NCI-H1092 (cell line): ENCODE results near the gene USH2A.

Experiments
- DNase-seq: peaks from one replicate; lab custom pipeline; 2025; lab: John Stamatoyannopoulos, UW

The USH2A gene

DNA sequence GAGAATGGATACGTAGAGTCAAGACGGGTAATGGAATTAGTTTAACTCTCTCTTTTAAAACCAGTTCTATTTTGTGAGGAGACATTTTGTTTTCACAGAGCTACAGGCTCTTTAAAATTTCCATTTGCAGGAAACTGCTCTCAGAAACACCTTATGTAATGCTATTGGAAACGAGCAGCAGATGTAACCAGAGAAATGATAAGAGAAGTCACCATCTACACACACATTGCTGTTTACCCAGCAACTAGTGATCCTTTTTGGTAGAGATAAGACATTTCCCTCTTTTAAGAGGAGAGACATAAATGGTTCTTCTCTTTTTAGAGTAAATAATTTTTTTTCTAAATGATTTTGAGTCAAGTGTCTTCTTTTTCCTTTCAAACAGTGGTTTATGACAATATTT lies 775.5 kb downstream of the USH2A start:
- no peak for DNase-seq

DNA sequence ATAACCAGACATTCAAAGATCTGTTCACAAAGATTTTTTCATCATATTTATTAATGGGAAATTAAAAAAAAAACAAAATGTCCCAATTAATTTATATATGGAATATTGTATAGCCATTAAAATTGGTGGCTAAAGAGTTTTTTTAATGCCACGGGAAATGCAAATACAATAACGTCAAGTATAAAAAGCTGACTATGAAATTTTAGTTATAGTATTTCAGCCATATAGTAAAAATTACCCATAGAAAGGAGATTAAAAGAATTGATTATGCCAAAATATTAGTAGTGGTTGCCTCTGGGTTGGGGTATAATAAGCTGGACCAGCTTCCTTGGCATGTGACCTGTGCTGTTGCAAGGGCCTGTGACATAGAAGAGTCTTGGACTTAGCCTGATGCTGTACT lies 777.4 kb downstream of the USH2A start:
- no peak for DNase-seq

DNA sequence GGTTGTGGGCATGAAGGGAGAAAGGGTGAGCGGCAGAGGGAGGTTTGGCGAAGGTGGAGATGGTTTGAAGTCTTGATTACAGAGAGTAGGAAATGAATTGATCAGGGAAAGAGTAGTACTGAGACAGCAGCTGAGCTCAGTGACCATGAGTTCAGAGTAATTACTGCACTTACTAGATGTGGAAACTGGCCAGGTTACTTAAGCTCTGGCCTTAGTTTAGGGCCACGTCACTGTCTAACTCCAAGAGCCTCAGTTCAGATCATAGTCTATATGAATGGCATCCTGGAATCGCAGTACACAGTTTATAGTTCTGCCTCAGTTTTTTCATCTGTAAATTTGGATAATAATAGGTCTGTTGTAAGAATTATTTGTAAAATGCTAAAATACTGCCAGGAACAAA lies 778.1 kb downstream of the USH2A start:
- no peak for DNase-seq

DNA sequence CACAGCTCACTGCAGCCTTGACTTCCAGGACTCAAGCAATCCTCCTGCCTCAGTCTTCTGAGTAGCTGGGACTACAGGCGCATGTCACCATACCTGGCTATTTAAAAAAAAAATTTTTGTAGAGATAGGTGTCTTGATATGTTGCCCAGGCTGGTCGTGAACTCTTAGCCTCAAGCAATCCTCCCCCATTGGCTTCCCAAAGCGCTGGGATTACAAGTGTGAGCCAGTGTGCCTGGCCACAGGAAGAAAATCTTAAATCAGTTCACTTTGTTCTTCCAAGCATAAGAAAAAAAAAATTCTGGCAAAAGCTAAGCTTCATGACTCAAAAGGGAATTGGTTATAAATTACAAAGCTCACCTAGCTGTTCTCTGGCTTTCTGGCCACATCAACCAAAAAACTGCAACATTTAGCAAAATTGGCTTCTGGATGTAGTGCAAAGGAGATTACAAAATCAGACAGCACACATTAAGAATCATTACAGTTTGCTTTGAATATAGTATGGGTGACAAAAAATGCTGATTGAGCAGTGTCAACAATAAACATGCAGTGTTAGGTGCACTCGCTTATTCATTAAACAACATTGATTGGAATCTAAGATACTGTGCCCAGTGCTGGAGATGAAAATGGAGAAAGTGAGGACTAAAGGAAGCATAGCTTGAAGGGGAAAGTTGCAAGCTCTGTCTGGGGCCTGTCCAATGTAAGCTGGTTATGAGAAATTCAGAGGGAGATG lies 779.5 kb downstream of the USH2A start:
- no peak for DNase-seq

DNA sequence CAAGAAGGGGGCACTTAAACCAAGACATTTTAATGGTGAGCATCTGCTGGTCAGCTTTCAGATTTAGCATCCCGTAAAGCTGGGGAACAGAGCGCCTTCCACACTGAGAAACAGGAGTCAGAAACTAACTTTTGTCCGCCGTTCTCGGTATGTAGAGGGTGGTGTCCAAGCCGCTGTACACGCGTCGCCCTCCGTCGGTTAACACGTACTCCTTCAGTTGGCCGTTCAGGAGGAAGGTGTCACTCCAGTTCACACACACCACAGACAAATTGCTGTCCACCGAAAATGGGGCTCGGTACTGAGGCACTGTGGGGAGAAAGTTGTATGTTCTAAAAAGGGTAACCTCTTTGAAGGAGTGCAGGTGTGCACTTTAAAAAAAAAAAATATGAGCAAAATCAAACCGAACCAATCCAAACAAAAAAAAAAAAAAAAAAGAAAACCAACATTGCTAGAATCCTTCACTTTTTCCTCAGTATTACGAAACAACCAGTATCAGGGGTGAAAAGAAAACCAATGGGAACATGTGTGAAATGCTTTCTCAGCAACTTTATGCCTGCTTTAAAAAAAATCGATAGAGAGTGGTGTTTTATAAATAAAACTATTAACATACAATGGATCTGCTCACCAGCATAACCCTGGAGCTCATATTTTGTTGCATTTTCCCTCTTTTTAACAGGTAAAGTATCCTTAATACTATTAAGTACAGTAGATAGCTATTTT lies 782.7 kb downstream of the USH2A start:
- no peak for DNase-seq

DNA sequence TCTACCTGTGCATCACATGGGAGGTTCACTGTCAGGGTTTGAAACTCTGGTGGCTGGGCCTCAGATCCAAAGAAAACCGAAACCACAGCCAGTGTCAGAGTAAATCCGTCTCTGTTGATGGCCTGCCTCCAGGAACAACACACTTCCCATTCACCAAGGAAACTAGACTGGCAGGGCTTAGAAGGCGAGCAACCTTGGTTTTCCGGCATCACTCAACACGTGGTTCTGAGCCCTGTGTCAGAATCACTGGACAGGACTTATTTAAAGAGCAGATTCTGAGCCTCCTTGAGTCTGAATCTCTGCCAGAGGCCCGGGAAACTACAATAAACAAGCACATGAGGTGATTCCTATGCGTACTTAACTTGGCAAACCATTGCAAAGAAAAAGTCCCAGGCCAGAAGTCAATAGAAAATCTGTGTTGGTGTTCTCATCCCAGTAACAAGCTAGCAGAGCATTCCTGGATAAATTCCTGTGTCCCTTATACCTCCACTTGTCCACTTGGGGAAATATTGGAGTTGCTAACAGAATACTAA lies 786.1 kb downstream of the USH2A start:
- DNase-seq: no peak

DNA sequence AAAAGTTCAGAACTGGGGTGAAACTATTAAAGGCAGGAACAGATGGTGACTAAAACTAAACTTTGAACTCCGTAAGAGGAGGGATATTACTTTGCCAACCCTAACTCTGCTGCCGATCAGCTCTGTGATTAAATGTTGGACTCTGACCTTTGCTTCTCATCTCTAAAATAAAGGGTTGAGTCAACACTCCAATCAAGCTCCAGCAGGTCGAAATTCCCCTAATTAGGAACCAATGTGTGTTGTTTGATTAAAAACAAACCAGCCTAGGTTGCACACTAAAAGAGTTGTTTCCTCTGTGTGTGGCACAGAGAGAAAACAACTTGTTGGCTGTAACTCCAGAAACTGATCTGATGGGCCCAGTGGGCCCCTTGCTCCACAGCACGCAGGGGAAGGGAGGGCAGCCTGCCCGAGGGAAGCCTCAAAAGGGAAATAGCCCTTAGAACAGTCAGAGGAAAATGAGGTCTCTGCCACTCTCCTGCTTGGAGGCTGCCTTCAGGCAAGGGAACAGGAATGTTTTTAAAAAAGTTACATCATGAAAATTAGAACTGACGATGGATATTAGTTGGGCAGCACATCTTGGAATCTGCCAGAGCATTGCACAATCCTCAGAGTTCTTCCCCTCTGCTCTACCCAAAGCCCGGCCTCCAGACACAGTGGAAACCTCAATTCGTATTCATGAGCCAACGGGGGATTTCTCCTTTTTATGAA lies 786.8 kb downstream of the USH2A start:
- DNase-seq: no peak

DNA sequence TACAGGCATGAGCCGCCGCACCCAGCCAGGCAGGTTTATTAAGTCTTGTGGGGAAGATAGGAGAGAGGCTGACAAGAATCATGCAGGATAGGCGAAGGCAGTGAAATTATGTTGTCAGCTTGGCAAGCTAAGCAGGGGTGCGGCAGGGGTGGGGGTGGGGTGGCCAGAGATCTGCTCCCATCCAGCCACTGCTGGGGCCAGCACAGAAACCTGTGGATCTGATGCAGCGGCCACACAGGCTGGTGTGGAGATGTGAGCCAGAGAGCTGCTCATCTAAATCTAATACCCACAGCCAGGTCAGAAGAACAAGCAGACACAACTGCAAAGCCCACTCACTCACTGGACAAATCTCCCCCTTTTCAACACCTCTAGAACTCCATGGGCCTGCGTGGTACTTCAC lies 787.4 kb downstream of the USH2A start:
- DNase-seq: no peak

DNA sequence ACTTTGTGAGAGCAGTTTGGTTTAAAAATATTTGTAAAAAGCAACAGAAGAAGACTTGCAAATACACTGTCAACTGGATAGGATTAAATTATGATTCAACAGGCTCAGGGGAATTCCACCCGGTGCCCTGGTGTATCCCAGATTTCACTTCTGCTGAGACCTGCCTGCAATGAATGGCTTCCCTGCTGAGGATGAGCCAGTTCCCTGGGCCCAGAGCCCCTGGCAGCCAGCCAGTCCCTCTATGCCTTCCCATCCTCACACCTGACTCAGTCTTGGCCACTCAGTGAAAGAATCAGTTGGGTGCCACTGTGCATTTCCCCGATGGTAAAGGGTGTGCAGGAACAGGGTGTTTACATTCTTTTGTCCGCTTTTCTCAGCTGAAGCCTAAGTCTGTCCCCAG lies 791.8 kb downstream of the USH2A start:
- DNase-seq: peak; percentile 81

DNA sequence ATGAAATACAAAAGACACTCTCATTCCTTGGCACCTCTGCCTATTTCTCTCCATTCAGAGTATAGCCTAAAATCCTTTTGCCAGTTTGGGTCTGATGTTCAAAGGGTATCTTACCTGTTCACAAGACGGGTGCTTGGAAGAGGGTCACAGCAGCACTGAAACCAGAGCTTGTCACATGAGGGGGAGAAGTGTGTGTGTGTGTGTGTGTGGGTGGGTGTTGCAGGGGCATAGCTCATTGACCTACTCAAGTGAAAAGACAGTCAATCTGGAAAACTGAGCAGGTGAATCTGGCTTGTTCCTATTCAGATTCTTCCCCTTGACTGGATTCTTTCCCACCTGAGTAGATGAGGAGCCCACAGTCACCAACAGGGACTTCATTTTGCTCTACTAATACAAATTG lies 792.2 kb downstream of the USH2A start:
- no peak for DNase-seq

DNA sequence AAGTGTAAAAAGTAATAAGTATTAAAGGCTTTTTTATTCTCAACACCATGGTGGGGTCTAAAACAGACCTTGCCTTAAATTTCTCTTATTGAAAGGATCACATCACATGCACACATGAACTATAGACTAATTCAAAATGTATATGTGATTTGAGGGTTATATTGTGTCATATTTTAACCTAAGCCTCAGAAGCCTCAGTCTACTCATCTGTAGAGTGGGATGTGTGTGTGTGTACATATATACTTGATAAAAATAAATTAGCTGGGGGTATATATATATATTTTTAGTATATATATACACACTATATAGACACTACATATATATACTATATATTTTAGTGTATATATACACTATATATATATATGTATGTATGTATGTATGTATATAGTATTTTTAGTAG lies 797.3 kb downstream of the USH2A start:
- DNase-seq: no peak

DNA sequence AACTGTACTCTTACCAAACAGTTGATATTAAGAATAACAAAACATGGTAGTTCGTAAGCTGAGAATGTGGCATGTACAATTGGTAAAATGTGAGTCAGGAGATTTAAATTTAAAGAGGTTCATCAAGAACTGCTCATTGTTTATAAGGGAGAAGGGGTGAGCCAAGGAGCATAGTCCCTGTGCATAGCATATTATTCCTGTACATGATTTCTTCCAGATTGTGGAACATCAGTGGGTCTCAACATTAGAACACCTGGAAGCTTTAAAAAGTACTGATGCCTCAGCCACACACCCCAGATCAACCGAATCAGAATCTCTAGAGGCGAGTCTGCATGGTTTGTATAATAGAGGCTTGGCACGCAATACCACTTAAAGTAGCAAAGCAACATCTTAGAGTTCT lies 800.1 kb downstream of the USH2A start:
- DNase-seq: no peak

DNA sequence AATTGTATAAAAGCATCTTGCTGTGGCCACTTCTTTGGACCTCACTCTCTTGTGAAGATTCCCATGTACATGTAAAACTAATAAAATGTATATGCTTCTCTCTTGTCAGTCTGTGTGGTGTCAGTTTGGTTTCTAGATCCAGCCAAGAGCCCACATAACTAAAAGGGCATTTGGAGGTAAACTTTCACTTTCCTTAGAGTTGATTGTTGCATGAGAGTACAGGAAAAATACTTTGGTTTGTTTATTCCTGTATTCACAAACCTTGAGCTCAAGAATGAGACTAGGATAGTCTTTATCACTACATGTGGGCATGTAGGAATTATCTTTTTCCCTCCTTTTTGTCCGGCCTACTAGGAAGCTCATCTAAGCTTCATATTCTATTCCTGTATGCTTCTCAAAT lies 805.3 kb downstream of the USH2A start:
- no peak for DNase-seq

DNA sequence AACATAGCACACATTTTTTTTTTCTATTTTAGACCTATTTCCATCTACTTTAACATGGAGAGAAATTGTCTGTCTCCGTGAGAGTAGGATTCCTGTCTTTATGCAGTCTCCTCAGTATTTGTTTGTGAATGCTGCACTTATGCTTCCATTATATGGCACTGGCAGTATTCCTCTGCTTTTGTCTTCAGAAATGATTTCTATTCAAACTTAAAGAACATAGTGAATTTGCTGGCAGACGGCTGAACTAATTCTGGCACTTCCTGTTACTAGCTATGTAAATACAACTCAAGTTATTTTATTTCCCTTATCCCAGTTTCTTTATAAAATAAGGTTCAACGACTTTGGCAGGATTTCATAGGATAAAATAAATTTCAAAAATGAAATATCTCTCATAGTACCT lies 810.9 kb downstream of the USH2A start:
- DNase-seq: no peak

DNA sequence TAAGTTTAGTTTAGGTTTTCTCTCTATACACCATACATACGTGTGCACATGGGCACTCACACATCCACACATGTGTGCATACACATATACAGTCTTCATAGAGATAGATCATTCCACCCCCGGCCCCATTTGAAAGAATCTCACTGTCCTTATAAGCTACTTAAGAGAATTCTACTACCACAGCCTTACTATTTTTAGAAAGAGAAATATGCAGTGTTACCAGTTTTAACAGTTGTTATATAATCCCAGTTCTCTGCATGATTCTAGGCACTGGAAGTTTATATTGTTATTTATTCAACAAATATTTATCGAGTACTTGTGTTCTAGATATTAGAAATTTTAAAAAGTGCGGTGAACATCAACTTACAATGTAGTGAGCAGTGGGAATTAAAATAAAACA lies 814.6 kb downstream of the USH2A start:
- DNase-seq: no peak

DNA sequence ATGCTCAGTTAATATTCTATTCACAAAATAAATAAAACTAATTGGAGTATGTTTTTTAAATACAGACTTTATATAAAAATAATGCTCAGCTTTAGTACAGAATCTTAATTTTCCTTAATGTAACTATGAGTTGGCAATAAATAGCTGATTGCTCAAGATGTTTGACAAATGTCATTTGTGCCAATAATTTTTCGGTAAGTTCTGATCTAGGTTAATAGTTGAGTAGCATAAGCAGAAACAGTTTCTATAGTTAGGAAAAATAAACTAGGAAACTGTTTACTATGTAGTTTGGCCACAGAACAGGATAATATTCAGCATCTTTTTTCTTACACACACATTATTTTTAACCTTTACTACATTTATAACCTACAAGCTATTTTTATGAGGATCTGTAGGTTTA lies 815.8 kb downstream of the USH2A start:
- DNase-seq: no peak

DNA sequence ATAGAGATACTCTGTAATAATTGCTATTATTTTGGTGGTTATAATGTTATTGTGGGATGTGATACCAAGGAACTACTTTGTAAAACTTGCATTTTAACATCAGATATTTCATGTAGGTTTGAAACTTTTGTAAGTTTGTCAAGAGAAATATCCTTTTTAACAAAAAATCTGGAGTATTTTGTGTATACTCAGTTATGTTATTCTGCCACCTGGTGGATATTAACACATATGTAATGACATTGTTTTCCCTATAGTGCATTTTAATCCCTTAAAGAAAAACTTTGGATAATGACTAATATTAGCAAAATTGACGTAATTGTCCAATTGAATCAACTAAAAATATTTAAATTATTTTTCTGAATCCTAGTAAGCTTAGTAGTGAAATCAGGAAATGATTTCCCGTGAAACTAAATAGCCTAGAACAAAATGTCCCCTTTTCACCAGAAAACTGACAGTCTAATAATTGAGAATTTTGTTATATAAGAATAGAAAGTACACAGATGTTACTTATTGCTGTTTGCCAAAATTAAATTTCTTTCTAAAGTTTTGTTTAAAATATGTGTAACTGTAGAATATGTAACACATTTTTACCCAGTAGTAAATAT lies 816.6 kb downstream of the USH2A start:
- DNase-seq: no peak

DNA sequence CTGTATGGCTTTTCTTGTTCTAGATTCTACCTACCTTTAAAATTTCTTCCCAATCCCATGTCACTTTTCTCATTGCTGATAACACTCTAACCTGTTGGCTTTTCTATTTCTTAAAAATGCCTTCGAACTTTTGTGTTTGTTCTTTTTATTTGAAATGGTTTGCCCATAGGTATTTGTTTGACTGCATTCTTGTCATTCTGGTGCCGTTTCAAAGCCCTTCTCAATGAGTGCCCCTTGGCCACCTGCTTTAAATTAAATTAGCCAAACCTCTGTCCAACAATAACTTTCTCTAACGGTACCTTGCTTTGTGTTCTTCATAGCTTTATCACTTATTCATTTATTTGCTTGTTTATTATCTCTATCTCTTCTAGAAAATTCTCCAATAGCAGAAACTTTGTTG lies 817.2 kb downstream of the USH2A start:
- DNase-seq: no peak

DNA sequence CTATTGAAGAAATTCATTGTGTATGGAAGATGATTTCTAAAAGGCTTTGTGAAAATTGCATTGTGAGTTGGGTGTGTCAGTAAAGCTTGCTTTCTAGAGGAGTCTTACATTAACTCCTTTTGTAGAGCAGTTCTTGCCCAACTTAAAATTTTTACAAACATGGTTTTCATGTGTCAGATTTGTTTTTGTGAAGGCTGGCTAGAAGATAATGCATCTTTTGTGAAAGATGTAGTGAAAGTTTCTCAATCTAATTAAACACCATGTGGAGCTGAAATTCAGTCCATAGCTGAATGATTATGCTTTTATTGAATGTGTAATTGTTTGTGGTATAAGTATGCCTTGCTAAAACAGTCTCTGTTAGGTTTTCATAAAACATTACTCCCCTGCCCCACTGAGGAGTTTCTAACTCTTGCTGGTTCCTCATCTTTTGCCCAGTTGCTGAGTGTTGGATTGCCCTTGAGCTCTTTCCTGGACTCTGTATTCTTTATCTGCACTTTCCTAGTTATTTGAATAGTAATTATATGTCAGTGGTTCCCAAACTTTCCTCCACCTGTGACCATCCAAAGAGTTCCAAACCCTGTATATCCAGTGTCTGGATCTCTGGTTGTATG lies 818.1 kb downstream of the USH2A start:
- no peak for DNase-seq

DNA sequence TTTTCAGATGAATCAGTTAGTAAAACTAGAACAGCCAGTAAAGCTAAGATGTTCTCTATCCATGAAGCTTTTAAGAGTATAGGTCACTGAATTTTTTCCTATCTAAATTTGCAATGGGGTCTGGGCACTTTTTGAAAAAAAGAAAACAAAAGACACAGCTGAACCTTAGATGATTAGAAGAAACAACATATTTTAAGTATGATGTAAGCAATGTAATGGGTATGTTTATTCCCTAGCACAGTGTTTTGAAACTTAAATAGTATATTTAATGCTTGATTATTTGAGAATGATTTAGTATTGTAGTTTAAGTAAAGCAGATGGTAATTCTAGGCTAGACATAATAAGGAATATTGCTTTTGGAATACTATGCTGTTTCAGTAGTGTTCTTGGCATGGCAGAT lies 819.9 kb downstream of the USH2A start:
- no peak for DNase-seq

DNA sequence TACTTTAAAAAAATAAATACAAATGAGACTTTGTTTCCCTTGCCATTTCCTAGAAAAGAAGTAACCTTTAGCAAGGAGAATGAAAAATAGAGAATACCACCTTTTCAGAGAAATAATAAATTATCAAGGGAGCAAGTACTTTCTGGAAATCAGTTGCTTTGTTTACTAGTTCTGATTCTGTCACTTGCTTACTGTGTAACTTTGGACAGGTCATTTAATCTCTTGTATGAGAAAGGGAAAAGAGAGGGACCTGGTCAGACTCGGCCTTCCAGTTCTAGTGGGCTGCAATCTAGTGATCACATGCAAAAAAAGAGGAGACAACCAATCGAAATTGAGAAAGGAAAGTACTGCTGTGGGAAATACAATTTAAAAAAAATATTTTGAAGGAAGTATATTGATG lies 822.0 kb downstream of the USH2A start:
- no peak for DNase-seq

DNA sequence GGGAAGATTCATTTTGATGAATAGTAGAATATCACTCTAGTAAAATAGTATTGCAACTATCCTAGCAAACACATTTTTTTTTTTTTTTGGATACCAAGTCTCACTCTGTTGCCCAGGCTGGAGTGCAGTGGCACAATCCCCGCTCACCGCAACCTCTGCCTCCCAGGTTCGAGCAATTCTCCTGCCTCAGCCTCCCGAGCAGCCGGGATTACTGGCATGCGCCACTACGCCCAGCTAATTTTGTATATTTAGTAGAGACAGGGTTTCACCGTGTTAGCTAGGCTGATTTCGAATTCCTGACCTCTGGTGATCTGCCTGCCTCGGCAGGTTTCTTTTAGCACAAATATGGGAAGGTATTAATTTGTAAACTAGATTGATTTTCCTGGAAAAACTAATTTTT lies 822.4 kb downstream of the USH2A start:
- no peak for DNase-seq
